Measurements from ENCODE around the gene CPEB4.

The CPEB4 gene

GRCh38 chr5:173916233-173916632 lies 28.1 kb downstream of the CPEB4 start:
- no peak for DNase-seq

- no peak for DNase-seq
Measured at GRCh38 chr5:173917788-173918786, 29.9 kb downstream of the CPEB4 start.

GRCh38 chr5:173919443-173919842 lies 31.3 kb downstream of the CPEB4 start:
- peak; percentile 26 to 38 for DNase-seq

GRCh38 chr5:173920024-173920753 lies 32.0 kb downstream of the CPEB4 start:
- no peak for DNase-seq

- no peak for DNase-seq
Measured at GRCh38 chr5:173920866-173921555, 32.9 kb downstream of the CPEB4 start.

- no peak for DNase-seq
Measured at GRCh38 chr5:173922527-173922926, 34.4 kb downstream of the CPEB4 start.

GRCh38 chr5:173923218-173924095 lies 35.3 kb downstream of the CPEB4 start:
- no peak for DNase-seq

GRCh38 chr5:173924899-173925298 lies 36.8 kb downstream of the CPEB4 start:
- DNase-seq: no peak

- DNase-seq: peak in 1 of 2 experiments; percentile 22
Measured at GRCh38 chr5:173925449-173926071, 37.4 kb downstream of the CPEB4 start.

- no peak for DNase-seq
Measured at GRCh38 chr5:173926359-173926758, 38.2 kb downstream of the CPEB4 start.

- DNase-seq: no peak
Measured at GRCh38 chr5:173928871-173929574, 40.9 kb downstream of the CPEB4 start.

- no peak for DNase-seq
Measured at GRCh38 chr5:173932695-173933139, 44.6 kb downstream of the CPEB4 start.

- DNase-seq: no peak
Measured at GRCh38 chr5:173933901-173934300, 45.8 kb downstream of the CPEB4 start.

GRCh38 chr5:173935396-173935795 lies 47.2 kb downstream of the CPEB4 start:
- no peak for DNase-seq

GRCh38 chr5:173940269-173940668 lies 52.1 kb downstream of the CPEB4 start:
- no peak for DNase-seq

- no peak for DNase-seq
Measured at GRCh38 chr5:173941102-173941501, 53.0 kb downstream of the CPEB4 start.

GRCh38 chr5:173941758-173942401 lies 53.7 kb downstream of the CPEB4 start:
- DNase-seq: no peak

- no peak for DNase-seq
Measured at GRCh38 chr5:173944511-173944910, 56.4 kb downstream of the CPEB4 start.

GRCh38 chr5:173945160-173945559 lies 57.0 kb downstream of the CPEB4 start:
- no peak for DNase-seq

- no peak for DNase-seq
Measured at GRCh38 chr5:173946323-173946722, 58.2 kb downstream of the CPEB4 start.
